Inflammatory macrophage treated with lipopolysaccharide for 1 hour (primary cell): Measurements from ENCODE around the gene TTC7B.

Source experiments
- DNase-seq, 2 donors: peaks; one replicate each; pipeline ENCODE4 v3.0.0-alpha.2; 2020 to 2022

Gene TTC7B

DNA sequence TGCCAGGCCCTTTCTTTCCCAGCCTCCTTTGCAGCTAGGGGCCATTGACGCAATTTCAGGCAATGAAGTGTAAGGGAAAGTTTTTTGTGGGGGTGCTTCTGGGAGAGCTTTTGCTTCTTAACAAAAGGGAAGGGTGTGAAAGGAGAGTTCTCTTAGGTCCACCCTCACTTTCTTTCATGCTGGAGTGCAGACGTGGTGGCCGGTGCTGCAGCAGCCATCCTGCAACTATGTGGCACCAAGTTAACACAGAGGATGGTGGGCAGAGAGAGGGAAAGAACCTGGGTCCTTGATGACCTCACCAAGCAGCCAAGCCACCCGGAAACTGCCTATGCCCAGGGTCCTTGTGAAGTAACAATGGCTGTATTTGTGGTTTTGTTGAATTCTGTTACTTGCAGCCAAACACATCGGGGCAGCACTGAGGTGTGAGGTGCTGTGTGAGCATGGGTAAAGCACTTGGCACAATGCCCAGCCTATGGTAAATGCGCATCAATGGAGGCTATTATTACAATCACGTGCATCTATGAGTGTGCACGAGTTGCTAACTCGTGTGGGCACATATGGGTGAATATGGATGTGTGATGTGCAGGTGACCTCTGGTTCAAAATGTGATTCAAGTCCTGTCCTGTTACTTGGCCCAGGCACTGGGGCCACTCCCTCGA is 296.8 kb downstream of the TTC7B start:
- DNase-seq: no peak

DNA sequence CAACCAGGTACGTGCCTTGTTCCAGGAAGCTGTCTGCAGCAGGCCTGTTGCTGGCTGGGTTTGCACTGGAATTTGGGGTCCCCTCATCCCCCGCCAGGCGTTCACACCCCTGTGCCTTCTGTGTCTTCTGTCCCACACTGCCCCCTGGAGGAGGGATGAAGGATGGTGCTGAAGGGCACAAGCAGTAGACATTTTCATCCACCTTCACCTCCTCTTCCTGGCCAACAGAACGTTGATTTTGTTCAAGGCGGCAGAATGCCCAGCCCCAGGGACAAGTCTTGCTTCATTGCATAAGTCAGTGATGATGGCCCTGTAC is 297.3 kb downstream of the TTC7B start:
- no peak for DNase-seq

DNA sequence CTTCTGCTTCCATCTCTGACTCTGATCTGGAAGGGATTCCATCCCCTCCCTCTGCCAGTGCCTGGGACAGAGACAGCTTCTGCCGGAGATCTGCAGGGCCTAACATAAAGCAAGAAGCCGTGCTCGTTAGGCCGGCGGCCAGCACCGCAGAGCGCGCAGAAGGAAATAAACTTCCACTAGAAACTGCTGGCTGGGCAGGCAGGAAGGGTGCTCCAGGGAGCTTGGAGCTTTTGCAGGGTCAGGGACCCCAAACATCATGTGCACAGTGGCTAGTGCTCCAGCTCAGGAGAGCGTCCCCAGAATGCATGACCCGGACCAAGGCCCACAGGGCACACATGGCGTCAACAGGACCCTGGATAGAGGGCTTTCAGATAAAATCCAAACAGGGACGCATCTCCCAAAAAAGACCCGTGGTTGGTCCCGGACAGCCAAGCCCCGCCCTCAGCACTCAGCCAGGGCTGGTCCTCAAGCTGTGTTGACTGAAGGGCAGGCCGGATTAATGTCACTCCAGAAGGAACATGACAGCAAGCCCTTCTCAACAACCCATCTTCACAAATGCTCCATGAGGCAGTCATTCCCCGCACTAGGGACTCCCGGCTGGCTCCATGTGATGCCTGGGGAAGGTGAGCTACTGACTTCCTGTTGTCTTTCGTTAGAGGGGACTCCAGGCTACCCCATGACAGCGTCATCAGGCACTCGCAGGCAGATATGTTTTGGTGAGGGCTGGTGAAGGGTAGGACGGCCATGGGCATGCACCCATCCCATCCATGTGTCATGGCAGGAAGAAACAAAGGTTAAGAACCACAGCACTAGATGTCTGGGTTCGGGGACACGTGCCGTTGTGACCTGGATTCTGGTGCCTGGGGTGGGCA is 297.9 kb downstream of the TTC7B start:
- DNase-seq: no peak

DNA sequence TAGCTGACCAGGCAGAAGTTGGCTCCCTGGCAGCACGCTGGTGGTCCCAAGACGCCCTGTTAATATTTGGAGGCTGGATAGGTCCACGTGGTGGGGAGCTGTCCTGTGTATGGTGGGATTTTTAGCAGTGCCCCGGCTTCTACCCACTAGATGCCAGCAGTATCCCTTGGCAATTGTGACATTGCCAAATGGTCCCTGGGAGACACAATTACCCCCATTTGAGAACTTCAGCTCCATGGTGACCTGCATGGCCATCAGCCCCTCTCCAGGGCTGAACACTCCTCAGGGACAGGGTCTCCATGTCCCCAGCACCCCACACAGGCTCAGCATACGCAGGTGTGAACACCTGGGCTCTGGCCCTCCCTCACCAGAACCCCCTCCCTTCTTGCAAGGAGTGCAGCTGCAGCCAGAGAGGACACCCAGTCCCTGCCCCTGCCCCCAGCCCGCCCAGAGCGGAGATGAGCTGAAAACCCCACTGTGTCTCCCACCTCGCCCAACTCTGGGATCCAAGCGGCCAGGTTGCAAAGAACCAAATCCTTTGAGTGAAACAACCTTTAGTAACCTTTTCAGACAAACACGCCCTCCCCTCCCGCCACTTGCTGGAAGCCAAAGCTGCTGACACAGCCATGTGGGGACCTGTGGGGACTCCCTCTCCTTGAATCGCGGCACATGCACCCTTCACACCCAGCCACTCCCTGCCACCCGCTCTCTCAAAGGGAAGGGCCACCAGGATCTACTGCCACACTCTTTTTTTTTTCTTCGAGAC is 299.0 kb downstream of the TTC7B start:
- DNase-seq: no peak

DNA sequence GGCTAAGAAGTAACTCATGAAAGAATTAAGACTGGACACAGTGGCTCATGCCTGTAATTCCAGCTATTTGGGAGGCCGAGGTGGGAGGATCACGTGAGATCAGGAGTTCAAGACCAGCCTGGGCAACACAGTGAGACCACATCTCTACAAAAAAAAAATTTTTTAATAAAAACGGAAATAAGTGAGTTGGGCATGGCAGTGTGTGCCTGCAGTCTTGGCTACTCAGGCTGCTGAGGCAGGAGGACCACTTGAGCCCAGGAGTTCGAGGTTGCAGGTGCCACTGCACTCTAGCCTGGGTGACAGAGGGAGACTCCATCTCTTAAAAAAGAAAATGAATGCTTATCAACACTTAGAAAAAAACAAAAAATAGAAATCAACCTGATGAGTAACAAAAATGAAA is 301.7 kb downstream of the TTC7B start:
- DNase-seq: no peak

DNA sequence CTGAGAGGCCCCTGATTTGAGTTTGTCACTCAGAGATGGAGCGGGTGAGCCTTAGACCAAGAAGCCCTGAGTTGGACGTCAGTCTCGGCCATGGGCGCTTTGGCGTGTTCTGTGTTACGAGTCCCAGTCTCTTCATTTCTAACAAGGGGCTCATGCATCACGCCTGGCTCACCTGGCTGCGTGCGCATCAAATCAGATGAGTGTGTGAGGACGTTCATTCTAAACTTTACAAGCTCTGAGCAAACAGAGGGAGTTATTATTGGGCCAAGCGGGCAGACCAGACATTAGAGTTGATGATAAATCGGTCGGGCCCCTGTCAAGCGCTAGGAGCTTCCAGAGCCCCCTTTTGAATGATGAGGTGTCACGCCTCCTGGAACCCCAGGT is 302.2 kb downstream of the TTC7B start:
- no peak for DNase-seq

DNA sequence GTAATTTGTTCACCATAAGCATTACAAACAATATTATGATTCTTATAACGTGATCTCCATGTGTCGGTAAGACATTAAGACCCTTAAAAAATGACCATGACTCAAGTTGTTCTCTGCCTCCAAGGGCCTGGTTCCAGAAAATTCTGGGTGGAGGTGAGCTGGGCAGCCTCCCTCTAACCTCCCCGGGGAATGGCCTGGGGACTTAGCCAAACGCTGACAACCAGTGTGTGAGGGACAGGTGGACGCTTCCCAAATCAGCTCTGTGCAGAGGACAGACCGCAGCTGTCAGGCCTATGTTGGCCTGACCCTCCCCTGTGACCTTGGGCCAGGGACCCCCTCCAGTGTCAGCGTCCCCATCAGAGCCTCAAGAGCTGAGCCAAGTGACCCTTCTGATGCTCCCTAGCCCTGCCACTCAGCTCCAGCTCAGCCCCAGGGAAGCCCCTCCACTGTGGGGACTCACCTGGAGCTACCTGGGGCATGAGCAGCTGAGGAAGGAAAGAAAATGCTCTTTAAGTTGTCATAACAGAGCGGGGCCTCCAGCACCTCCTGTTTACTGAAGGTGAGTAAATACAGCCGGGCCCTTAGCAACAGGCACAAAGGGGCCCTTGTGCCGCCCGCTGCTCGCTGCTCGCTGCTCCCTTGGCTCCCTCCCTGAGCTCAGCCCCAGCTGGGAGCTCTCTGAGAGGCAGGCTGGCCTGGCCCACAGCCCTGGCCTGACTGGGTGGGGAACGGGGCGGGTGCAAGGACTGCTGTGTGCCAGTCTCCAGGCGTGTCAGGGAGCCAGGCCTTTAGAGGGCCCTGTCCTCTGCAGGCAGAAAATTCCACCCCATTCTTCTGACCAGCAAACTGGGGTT is 302.8 kb downstream of the TTC7B start:
- DNase-seq: no peak

DNA sequence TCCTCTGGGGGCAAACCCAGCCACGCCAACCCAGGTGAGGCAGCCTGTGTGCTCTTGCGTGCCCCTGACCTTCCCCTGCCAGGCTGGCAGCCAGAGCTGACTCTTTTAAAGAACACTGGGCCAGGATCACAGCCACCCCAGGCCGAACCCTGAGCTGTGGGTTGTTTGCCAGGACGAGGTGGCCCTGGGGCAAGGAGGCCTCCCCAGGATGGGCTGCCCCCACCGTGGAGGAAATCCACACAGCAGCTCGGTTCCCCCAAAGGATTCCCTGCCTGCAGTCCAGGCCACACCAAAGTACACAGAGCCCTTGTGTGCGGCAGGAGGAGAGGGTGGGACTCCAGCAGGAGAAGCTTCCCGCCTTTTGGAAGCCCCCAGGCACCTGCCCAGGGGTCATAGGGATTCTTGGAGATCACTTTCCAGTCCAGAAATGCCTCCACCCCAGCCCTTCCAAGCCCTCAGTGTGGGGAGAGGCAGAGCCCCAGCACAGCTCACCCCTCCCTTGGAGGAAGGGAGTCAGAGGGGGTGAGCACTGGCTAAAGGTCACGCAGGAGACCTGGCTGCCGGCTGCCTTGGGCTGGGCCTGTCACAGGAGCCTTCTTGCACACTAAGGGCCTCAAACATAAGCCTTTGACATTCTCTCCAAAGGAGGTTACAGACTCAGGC is 303.8 kb downstream of the TTC7B start:
- DNase-seq: no peak

DNA sequence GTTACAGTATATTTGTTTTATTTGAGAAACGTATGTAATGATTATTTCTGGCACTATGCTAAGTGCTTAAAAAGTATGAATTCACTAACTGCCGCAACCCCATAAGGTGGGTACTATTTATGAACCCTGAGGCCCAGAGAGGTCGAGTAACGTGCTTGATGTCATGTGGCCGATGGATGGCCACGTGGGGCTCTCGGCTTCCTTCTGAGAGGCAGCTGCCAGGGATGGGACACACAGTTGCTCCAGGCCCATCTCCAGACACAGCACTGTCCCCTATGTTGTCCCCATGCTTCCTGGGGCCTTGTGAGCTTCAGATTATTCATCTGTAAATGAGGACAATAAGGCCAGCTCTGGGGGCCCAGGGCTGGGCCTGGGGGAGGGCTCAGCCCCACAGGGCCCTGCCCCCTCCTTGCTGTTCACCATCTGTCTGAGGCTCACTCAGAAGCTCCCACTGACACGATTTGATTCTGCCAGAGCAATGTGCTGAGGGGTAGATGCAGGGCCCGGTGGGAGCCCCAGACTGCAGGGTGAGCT is 304.4 kb downstream of the TTC7B start:
- no peak for DNase-seq

DNA sequence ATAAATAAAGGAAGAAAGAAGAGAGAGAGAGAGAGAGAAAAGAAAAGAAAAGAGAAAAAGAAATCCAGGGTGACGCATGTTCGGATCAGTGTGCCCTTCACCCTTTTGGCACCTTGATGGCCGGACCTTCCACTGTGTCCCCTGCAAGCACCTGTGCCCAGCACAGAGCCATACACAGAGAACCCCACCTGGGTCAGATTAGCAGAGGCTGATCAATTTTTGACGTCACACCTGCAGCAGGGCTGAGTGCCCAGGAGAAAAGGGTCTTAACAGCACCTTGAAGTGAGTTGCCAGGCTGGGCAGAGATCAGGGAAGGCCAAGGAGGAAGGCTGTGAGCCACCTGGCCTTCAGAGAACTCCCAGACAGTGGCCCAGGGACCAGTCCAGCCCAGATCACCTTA is 305.0 kb downstream of the TTC7B start:
- no peak for DNase-seq

DNA sequence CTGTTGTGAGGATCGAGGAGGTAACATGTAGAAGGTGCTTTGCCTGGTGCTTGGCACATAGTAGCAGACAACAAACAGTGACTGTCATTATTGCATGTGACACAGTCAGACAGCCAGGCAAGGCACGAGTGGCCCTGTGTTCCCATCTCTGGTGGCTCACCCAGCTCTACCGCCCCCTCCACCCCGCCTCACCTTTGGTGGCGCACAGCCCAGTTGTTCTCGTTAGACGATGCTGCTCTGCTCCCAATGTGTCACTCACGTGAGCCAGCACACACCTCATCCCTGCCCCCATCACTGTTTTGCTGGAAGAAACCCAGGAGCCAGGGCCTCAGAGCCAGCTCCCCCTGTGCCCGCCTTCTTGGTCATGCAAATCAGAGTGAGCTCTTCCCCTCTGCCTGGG is 306.1 kb downstream of the TTC7B start:
- DNase-seq: no peak

DNA sequence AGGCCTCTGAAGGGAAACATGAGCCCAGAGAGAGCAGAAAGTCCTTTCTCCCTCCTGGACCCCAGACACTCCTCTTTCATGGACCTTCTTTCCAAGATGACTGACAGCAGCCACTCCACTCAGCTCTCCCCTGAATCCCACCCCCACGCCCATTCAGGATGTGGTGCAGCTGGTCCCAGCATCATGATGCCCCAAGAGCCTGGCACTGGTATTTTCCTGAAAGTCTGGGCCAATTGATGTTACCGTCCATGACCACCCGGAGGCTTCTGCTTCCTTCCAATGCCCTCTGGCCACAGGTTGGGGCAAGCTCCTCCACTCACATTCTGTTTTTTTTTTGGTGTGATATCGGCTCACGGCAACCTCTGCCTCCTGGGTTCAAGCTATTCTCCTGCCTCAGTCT is 306.8 kb downstream of the TTC7B start:
- DNase-seq: no peak

DNA sequence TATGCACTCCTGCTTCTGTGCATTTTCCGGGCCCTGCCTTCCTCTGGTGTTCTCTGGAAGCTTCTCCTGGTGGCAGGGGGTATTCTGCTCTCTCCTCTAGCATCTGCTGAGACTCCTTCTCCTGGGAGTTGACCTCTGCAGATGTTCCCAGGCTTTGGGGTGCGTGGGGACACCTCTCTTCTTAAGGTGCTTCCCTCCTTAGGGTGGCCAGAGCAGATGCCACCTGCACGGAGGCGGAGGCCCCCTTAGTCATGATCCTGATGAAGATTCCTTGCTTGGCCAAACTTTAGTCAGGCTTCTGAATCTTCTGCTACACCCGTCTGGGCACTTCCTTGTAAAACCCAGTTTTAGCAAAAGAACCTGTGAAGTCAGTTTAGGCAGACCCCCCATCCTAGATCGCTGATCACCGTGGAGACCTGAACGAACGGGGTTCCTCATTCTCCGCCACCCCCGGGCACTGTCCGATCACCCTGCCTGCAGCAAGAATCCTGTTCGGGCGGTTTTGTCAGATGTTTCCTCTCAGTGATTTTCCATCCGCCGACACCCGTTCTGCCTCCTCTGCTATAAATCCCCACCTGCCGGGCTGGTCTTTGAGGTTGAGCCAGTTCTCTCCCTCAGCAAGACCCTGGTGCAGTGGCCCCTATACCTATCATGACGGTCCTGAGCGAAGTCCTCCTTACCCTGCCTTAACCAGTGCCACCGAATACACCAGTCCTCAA is 307.5 kb downstream of the TTC7B start:
- no peak for DNase-seq

DNA sequence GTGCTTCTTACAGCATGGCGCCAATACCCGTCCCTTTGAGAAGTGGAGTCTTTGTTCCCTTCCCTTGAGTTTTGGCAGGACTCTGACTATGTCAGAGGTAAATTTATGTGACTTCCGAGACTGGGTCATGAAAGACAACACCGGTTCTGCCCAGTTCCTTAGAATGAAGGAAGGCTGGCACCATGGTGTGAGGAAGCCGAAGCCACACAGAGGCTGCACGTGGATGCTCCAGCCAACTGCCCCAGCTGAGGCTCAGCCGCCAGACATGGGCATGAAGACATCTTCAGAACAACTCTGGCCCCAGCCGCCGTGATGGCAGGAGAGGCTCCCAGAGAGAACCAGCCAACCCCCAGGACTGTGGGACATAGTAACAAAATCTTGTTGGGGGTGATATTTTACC is 308.2 kb downstream of the TTC7B start:
- no peak for DNase-seq

DNA sequence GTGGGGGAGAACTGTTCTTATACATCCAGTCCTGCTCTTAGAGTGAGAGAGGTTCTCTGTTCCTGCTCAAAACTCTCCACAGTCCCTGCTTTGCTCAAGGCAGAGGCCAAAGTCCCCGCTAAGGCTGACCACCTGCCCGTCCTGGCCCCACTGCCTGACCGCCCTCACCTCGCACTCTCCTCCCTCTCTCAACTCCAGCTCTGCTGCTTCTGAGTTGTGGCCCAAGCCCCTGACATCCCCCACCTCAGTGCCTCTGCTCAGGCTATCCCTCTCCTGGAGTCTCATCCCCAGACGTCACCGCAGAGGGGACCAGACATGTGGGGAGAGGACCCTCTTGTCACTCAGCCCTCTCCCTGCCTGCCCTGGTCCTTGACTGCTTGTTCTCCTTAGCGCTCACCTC is 308.8 kb downstream of the TTC7B start:
- no peak for DNase-seq

DNA sequence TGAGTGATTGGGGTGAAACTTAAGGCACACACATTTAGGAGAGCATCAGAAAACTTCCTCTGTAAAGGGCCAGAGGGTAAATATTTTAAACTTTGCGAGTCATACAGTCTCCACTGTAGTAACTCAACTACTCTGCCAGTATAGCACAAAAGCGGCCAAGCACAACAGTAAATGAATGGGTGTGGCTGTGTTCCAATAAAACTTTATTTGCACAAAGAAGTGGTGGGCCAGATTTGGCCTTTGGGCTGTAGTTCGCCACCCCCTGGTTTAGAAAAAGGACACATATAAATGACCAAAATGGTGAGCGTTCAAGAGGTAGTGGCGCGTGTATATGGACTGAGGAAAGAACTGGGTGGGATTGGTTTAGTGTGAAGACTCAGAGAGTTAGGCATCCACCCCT is 309.5 kb downstream of the TTC7B start:
- DNase-seq: no peak

DNA sequence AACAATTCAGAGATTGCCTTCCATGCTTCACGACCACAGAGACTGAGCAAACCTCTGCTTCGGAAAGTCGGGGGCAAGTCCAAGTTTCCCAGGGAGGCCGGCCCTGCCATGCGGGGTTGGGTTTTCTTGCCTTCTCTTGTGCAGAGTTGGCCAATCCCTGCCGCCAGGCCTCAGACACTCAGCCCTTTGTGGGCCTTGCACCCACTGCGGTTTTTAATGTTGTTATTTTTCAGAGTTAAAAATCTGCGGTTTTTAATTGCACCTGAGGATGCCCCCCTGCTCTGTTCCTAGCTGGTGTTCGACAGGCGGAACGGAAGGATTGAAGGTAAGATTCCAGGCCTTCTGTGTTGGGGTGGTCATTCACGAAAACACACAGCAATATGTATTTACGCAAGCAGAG is 310.7 kb downstream of the TTC7B start:
- no peak for DNase-seq

DNA sequence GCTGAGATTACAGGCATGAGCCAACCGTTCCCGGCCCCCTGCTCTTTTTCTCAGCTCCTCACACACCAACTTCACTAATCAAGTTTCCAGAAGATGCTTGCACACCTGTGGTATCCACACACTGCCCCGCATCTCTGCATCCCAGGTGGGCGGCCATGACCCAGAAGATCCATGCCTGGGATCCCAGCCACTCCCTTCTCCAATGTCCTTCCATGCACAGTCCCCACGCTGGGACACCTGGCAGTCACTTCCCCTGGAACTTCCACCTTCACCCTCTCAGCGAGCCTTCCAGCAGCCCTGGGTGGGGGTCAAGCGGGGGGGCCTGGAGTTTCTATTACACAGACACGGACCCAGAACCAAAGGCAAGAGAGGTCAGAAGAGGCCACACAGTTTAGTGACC is 311.6 kb downstream of the TTC7B start:
- DNase-seq: no peak

DNA sequence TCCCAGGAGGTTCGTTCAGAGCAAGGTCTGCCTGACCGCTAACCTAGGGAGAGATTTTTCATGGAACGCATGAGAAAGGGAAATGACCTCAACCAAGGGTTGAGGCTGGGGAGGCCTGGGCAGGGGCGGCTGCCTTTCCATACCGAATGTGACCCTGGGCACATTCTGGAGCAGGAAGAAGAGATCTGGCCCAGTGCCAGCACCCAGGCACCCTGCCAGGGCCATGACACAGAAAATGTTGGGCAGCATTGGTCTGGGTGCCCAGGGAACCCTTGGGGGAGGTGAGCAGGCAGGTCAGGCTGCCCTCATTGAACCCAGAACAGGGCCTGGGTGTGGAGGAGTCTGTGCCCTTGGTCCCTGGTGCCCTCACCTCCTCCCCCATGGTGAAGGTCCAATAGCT is 312.6 kb downstream of the TTC7B start:
- no peak for DNase-seq

DNA sequence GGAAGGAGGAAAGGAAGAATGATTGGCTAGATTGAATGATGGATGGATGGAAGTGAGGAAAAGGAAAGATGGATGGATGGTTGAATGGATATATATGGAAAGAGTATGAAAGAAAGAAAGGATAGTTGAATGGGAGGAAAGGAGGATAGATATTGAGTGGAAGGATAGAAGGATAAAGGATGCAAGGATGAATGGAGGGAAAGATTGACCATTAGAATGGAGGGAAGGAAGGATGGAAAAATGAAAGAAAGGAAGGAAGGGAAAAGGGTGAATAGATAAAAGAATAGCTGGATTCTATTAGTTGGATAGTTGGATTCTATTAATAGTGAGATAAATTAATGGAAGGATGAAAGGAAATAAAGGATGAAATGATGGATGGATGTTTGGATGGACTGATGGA is 313.5 kb downstream of the TTC7B start:
- DNase-seq: no peak

DNA sequence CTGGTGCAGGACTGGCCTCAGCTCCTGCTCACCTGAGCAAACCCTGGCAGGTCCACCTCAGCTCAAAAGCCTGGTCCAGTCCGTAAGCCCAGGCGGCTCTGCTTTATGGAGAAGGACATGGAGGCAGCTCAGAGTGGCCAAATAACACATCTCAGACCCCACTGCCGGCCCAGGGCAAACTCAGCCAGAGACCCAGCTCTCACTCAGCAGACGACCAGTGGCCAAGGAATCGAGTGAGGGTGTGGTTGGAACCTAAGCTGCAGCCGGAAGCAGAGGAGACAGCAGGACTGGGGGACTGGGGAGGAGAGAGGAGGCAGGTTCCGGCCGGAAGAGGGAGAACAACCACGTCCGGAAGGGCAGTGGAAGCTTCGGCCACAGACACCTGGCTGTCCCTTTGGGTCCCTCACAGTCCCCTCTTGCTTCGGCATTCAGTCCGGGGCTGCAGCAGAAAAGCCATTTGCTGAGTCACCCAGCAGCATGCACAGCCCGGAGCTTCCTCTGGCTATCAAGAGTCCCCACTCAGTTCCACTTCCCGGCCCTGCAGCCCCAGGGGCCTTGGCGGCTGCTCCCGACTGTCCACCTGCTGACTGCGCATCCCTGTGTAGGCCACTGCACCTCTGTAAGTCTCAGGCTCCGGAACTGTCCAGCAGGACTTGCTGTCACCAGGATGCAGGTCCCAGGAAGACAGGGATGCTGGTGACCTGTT is 315.4 kb downstream of the TTC7B start:
- DNase-seq: peak in 1 of 2 donors; percentile 6
